BE2C (cell line): ENCODE measurements around the gene ACADVL.

ENCODE experiments used
- DNase-seq: peaks from one replicate; pipeline ENCODE4 v3.0.0-alpha.2; 2020
- H3K27me3 ChIP-seq: fragments of 250-450 bp; sonication (Bioruptor Pico); 2 replicates; pipeline ENCODE4 v1.5.1; 2020; ENCODE audit warnings: mild to moderate bottlenecking
- H3K36me3 ChIP-seq: fragments of 250-450 bp; sonication (Bioruptor Pico); 2 replicates; pipeline ENCODE4 v1.5.1; 2020; ENCODE audit warnings: mild to moderate bottlenecking
- H3K4me1 ChIP-seq: fragments of 250-450 bp; sonication (Bioruptor Pico); 2 replicates; pipeline ENCODE4 v1.5.1; 2020
- H3K4me3 ChIP-seq: 2 replicates; pipeline ENCODE4 v1.5.1; 2011; ENCODE audit warnings: low read depth, low read length
- H3K9me3 ChIP-seq: fragments of 250-450 bp; sonication (Bioruptor Pico); 2 replicates; pipeline ENCODE4 v1.5.1; 2020
- CTCF ChIP-seq: IDR thresholded peaks from 2 replicates; pipeline ENCODE4 v1.5.1; 2012; ENCODE audit warnings: mild to moderate bottlenecking, low read depth, low read length

The ACADVL gene

GRCh38 chr17:7207120-7208001, 12.4 kb upstream of the ACADVL start:
- TF ChIP-seq CTCF: no peak
- H3K4me1 ChIP-seq: peaks cover 5% of the 10 kb centered on the region; the same call in 1 of the 2 replicates
- no peaks in the 10 kb centered on the region for H3K36me3 ChIP-seq
- no peak for DNase-seq
- H3K27me3 ChIP-seq: no peaks in the 10 kb centered on the region
- H3K4me3 ChIP-seq: no peak overlapping the region
- no peaks in the 10 kb centered on the region for H3K9me3 ChIP-seq

GRCh38 chr17:7208027-7208571, 11.6 kb upstream of the ACADVL start:
- no peak for DNase-seq
- no peak for TF ChIP-seq CTCF
- Histone ChIP-seq H3K36me3 (no peaks in the 10 kb centered on the region), H3K9me3 (no peaks in the 10 kb centered on the region), H3K27me3 (no peaks in the 10 kb centered on the region), H3K4me3 (no peak overlapping the region), H3K4me1 (peaks cover 5% of the 10 kb centered on the region; the same call in 1 of the 2 replicates)

GRCh38 chr17:7208754-7209460, 10.8 kb upstream of the ACADVL start:
- no peaks in the 10 kb centered on the region for H3K27me3 ChIP-seq
- H3K36me3 ChIP-seq: no peaks in the 10 kb centered on the region
- peaks cover 5% of the 10 kb centered on the region for H3K4me1 ChIP-seq
- no peak overlapping the region for H3K4me3 ChIP-seq
- no peak for DNase-seq
- no peak for TF ChIP-seq CTCF
- no peaks in the 10 kb centered on the region for H3K9me3 ChIP-seq

GRCh38 chr17:7211491-7212273, 8.1 kb upstream of the ACADVL start:
- no peak for TF ChIP-seq CTCF
- peaks cover 8% of the 10 kb centered on the region; the same call in 1 of the 2 replicates for H3K4me1 ChIP-seq

GRCh38 chr17:7213895-7214299, 5.8 kb upstream of the ACADVL start:
- no peaks in the 10 kb centered on the region for H3K27me3 ChIP-seq
- H3K36me3 ChIP-seq: no peaks in the 10 kb centered on the region
- peaks cover 8% of the 10 kb centered on the region; the same call in 1 of the 2 replicates for H3K4me1 ChIP-seq
- DNase-seq: peak; percentile 88
- peak; percentile 73 for TF ChIP-seq CTCF
- H3K9me3 ChIP-seq: no peaks in the 10 kb centered on the region
- peak overlapping the region; percentile 50 for H3K4me3 ChIP-seq

More at GRCh38 chr17:7211491-7212273, 8.1 kb upstream of the ACADVL start:
- H3K36me3 ChIP-seq: no peaks in the 10 kb centered on the region
- DNase-seq: no peak
- no peaks in the 10 kb centered on the region for H3K9me3 ChIP-seq
- H3K27me3 ChIP-seq: no peaks in the 10 kb centered on the region
- peak overlapping the region; percentile 45 for H3K4me3 ChIP-seq
